GM12865 (cell line): ENCODE measurements around the gene CCT4.
A peak's percentile ranks its signal among the peaks of the same experiment; 100 is the strongest.
"Not testable (repeated sequence)": the region's sequence is repeated elsewhere in the genome, so short reads cannot be mapped to it uniquely, and the experiment has no call there.

Experiments used
- DNase-seq: peaks from one replicate; pipeline ENCODE4 v3.0.0; 2010; ENCODE audit warnings: low read depth
- H3K4me3 ChIP-seq: 2 replicates; pipeline ENCODE4 v1.5.1; 2011; ENCODE audit warnings: mild to moderate bottlenecking, low read depth, low read length, control low read depth
- TF ChIP-seq, protein P1 (sequence below): IDR thresholded peaks from 2 replicates; pipeline ENCODE4 v1.5.1; 2011; ENCODE audit warnings: low read length, control low read depth, low read depth, inconsistent platforms; ENCODE audit not compliant: insufficient read depth; ENCODE audit errors: missing control alignments

CCT4 gene

DNA sequence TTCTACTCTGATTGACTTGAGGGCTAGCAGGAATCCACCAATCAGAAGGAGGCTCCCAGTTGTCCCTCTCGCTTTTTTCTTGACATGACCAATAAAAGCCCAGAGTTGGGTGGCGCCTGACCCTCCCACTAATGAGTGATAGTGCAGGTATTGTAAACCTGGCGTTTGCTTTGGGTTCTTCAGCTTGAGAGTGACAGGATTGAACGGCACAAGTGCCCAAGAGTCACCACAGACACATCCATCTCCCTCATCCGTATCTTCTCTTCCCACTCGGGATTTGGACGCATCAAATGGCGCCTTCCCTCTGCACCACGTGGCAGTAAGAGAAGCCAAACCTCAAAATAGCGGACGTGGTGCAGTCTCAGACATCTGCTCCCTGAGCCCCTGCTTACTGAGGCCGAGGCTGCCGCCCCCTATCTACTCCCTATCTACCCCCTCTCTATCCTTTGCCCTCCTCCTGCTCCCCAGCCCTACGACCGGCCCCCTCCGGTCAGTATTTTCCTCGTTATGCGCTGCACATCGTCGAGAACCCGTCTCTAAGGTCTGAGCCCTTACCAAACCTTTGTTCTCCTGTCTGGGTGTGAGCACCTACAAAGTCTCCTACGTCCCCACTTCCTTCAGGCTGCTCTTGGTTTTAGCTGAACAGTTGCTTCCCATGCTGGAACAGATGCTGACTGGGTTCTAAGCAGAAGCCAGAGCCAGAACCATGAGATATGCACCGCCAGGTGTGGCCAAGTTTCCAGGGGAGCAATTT lies 33.7 kb downstream of the CCT4 start:
- TF ChIP-seq, protein P1, sequence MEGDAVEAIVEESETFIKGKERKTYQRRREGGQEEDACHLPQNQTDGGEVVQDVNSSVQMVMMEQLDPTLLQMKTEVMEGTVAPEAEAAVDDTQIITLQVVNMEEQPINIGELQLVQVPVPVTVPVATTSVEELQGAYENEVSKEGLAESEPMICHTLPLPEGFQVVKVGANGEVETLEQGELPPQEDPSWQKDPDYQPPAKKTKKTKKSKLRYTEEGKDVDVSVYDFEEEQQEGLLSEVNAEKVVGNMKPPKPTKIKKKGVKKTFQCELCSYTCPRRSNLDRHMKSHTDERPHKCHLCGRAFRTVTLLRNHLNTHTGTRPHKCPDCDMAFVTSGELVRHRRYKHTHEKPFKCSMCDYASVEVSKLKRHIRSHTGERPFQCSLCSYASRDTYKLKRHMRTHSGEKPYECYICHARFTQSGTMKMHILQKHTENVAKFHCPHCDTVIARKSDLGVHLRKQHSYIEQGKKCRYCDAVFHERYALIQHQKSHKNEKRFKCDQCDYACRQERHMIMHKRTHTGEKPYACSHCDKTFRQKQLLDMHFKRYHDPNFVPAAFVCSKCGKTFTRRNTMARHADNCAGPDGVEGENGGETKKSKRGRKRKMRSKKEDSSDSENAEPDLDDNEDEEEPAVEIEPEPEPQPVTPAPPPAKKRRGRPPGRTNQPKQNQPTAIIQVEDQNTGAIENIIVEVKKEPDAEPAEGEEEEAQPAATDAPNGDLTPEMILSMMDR = no peak
- H3K4me3 ChIP-seq = peak overlapping the region; percentile 82
- DNase-seq = peak; percentile 98

DNA sequence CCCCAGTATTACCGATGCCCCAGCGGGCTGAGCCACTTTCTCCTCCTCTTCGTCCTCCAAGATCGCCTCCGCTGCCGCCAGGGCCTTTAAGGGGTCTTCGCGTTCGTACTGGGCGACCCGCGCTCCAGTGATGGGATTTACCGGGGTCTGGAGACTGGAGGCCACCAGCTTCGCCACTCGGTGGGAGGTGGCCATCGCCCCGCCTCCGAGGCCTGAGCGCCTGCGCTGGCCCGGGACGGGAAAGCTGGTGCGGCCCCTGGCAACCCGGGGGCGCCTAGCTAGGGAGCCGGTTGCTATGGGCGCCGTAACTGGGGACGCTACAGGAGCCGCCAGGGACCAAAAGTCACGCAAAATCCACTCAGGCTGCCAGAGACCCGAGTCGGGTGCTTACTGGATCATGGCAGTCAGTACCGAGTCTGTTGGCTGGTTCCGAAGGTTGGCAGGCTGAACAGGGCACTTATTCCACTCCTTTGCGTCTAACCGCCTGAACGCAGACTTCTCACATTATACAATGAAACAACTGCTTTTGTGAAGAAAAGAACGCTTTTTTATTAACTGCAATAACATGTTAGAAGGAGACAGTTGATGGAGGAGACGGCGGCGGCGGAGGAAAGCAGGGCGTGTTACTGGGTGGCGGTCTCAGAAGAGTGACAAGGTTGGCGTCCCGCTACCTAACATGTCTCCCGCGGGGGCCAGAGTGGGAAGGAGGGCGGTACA lies 34.5 kb downstream of the CCT4 start, which contains the start of gene FAM161A:
FAM161A (minus strand) TSS at position 214 of the 717 bp plus-strand sequence; CDS start at position 195, 19 bp downstream.
- H3K4me3 ChIP-seq = peak within 1 kb of the TSS; percentile 82
- TF ChIP-seq, protein P1 = no peak
- DNase-seq = peak; percentile 91

DNA sequence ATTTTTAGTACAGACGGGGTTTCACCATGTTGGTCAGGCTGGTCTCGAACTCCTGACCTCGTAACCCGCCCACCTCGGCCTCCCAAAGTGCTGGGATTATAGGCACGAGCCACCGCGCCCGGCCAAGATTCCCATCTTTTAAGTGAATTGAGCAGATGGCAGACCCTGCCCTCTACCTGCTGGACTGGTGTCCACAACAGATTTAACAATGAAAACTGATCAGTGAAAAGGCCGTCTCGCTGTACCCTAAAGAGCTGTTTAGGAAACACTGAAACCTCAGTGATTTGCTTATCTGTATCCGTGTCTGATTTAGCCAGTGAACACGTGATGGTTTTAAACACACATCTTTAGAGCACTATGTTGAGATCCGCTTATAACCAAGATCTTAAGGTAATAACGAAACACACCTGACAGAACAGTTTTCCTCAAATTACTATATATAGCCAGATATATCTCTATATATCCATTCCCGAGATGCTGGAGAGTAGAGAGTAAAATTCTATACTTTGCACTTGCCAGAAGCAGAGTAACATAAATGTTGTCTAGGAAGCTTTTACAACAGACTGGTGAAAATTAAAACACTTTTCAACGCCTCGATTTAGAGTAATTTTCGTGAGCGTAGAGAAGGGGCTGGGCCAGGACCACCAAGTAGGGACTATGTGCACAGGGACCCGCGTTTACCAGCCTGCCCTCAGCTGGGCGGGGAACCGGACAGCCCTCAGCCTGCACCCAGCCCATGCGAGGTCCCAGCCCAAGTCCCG lies 35.2 kb downstream of the CCT4 start:
- TF ChIP-seq, protein P1 = no peak
- peak; percentile 29 for DNase-seq
- peak overlapping the region; percentile 82 for H3K4me3 ChIP-seq

DNA sequence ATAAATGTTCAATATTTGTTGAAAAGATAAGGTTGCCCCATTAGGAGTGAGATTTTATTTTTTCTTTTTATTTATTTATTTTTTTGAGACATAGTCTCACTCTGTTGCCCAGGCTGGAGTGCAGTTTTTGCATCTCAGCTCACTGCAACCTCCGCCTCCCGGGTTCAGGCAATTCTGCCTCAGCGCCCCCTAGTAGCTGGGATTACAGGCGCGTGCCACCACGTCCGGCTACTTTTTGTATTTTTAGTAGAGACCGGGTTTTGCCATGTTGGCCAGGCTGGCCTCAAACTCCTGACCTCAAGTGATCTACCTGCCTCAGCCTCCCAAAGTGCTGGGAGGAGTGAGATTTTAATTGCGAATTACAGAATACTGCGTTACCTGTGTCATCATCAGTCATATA lies 37.2 kb downstream of the CCT4 start:
- DNase-seq, H3K4me3 ChIP-seq: not testable (repeated sequence)

DNA sequence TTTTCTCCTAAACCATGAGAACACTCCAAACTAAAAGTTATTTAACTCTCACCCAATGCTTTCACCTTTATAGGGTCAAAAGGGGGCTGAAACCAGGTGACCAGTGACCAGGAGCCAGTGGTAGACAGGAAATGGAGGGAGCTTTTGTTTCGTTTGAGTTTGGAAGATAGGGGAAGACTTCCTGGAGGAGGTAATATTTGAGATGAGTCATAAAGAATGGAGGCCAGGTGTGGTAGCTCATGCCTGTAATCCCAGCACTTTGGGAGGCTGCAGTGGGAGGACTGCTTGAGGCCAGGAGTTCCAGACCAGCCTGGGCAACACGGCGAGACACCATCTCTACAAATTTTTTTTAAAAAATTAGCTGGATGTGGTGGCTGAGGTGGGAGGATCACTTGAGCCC lies 43.1 kb downstream of the CCT4 start:
- DNase-seq = no peak
- TF ChIP-seq, protein P1 = no peak
- no peak overlapping the region for H3K4me3 ChIP-seq

DNA sequence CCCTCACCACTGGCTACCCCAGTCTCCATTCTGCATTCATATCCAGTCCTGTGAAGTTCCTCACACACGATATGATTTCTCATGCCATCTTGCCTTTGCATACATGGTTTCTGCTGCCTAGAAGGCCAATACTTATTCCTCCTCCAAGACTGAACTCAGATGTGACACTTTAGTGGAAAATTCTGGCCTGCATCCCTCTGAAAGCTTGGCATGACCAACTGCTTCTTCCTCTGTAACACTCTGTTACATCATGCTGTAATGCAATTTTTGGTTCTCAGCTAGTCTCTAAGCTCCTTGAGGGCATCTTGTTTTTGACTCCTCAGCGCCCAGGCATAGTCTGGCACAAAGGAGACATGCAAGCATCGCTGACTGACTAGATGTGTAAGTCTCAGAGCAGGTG lies 47.2 kb downstream of the CCT4 start:
- no peak for DNase-seq
- TF ChIP-seq, protein P1 = no peak
- no peak overlapping the region for H3K4me3 ChIP-seq

DNA sequence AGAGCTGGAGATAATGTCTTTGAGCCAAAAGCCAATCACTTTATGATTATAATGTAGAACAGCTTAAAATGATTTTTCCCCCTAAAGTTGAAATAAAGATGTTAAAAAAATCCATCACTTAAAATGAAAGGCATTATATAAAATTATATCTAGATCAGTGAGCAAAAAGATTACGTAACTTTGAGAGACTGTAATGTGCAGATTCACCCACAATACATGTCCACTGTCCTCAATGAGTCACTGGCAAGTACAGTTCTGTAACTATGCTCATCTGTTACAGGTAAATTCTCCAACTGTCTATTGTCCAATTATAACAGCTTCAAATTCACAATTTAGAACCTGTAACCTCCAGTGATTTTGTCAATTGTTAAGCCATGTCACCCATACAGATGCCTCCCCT lies 53.6 kb downstream of the CCT4 start:
- TF ChIP-seq, protein P1 = no peak
- DNase-seq = no peak
- H3K4me3 ChIP-seq = no peak overlapping the region
